BJ (cell line): ENCODE measurements around the gene DPP6. TPM values are rescaled to one million over a fixed set of nuclear protein-coding genes. Genes with fewer than 3 reads are reported as not detected.

Experiments
- CTCF ChIA-PET: fragments of 350-600 bp; formaldehyde crosslinking; extraction: SDS; loops from one replicate; lab custom pipeline; 2021; ENCODE audit warnings: antibody characterized with exemption, inconsistent platforms; lab: Yijun Ruan, JAX
- POLR2A ChIA-PET: fragments of 300-600 bp; sonication (Branson Sonifier 250); formaldehyde crosslinking; extraction: SDS; loops from one replicate; lab custom pipeline; 2021; ENCODE audit warnings: antibody characterized with exemption; lab: Charles Lee
- DNase-seq: peaks from one replicate; pipeline ENCODE4 v3.0.0-alpha.2; 2011; ENCODE audit warnings: low read depth
- H3K27me3 ChIP-seq: 2 replicates; pipeline ENCODE4 v1.6.0; 2011; ENCODE audit warnings: low read length; ENCODE audit not compliant: control insufficient read depth, insufficient read depth
- H3K36me3 ChIP-seq: 2 replicates; pipeline ENCODE4 v1.5.1; 2011; ENCODE audit warnings: low read length; ENCODE audit not compliant: control insufficient read depth, insufficient read depth
- H3K4me3 ChIP-seq: 2 replicates; pipeline ENCODE4 v1.5.1; 2011; ENCODE audit warnings: low read depth, mild to moderate bottlenecking, control low read depth, low read length
- CTCF ChIP-seq: IDR thresholded peaks from 2 replicates; pipeline ENCODE4 v1.5.1; 2011; ENCODE audit warnings: low read depth, mild to moderate bottlenecking, control low read depth, inconsistent platforms, low read length, moderate library complexity; ENCODE audit not compliant: insufficient read depth
- polyA plus RNA-seq: library from polyadenylated mRNA; depleted of rRNA; stranded (reverse); fragments of >200 nt; gene quantifications from 2 replicates; pipeline ENCODE4 v1.2.3, GENCODE V29; 2011

The DPP6 gene
- polyA plus RNA-seq, 1 experiment, result not detected

GRCh38 chr7:154304231-154304630 lies 252.0 kb downstream of the DPP6 start:
- no peak for TF ChIP-seq CTCF
- no peaks in the 10 kb centered on the region for H3K36me3 ChIP-seq
- CTCF ChIA-PET, result no interaction called here
- no peak overlapping the region for H3K4me3 ChIP-seq
- POLR2A ChIA-PET, result no interaction called here
- DNase-seq, result no peak
- H3K27me3 ChIP-seq, result no peaks in the 10 kb centered on the region

GRCh38 chr7:154304740-154305700 lies 252.8 kb downstream of the DPP6 start:
- no peaks in the 10 kb centered on the region for H3K36me3 ChIP-seq
- H3K4me3 ChIP-seq, result no peak overlapping the region
- ChIA-PET POLR2A (no interaction called here), CTCF (no interaction called here)
- TF ChIP-seq CTCF, result no peak
- H3K27me3 ChIP-seq, result no peaks in the 10 kb centered on the region
- no peak for DNase-seq

GRCh38 chr7:154306036-154306435 lies 253.8 kb downstream of the DPP6 start:
- Histone ChIP-seq H3K36me3 (no peaks in the 10 kb centered on the region), H3K4me3 (no peak overlapping the region), H3K27me3 (no peaks in the 10 kb centered on the region)
- ChIA-PET POLR2A (no interaction called here), CTCF (no interaction called here)
- DNase-seq, result no peak
- TF ChIP-seq CTCF, result no peak

GRCh38 chr7:154308928-154309327 lies 256.7 kb downstream of the DPP6 start:
- no peaks in the 10 kb centered on the region for H3K27me3 ChIP-seq
- ChIA-PET CTCF (no interaction called here), POLR2A (no interaction called here)
- no peaks in the 10 kb centered on the region for H3K36me3 ChIP-seq
- TF ChIP-seq CTCF, result no peak
- no peak for DNase-seq
- no peak overlapping the region for H3K4me3 ChIP-seq

GRCh38 chr7:154310114-154310513 lies 257.9 kb downstream of the DPP6 start:
- ChIA-PET CTCF (no interaction called here), POLR2A (no interaction called here)
- no peak for TF ChIP-seq CTCF
- no peaks in the 10 kb centered on the region for H3K27me3 ChIP-seq
- H3K36me3 ChIP-seq, result no peaks in the 10 kb centered on the region
- DNase-seq, result no peak
- H3K4me3 ChIP-seq, result no peak overlapping the region
